Activated T-helper 17 cell treated with anti-CD3 and anti-CD28 coated beads, Interleukin-2, amount 50 U/mL, for 72 hours (primary cell): Measurements from ENCODE around the gene NFKB1. TPM values are rescaled to one million over a fixed set of nuclear protein-coding genes. Genes with fewer than 3 reads are reported as not detected.
"Not testable (repeated sequence)": the region's sequence is repeated elsewhere in the genome, so short reads cannot be mapped to it uniquely, and the experiment has no call there.

Source experiments
- ATAC-seq: fragments of 150-1000 bp; cut with Tn5 transposase; replicated peaks from 2 replicates; pipeline ENCODE4 v1.10.0; 2021; ENCODE audit warnings: mild to moderate bottlenecking, moderate library complexity
- H3K27ac Mint-ChIP-seq: one replicate; pipeline ENCODE4 v1.8.0; 2022; ENCODE audit warnings: mixed read lengths
- H3K27me3 Mint-ChIP-seq: one replicate; pipeline ENCODE4 v1.8.0; 2022; ENCODE audit warnings: mixed read lengths
- H3K36me3 Mint-ChIP-seq: one replicate; pipeline ENCODE4 v1.8.0; 2022; ENCODE audit warnings: low read depth, mild to moderate bottlenecking, mixed read lengths
- H3K4me1 Mint-ChIP-seq: one replicate; pipeline ENCODE4 v1.8.0; 2022; ENCODE audit warnings: mixed read lengths
- H3K4me3 Mint-ChIP-seq: one replicate; pipeline ENCODE4 v1.8.0; 2022; ENCODE audit warnings: mild to moderate bottlenecking, mixed read lengths
- H3K9me3 Mint-ChIP-seq: one replicate; pipeline ENCODE4 v1.8.0; 2022; ENCODE audit warnings: mixed read lengths
- total RNA-seq, 2 donors: library from RNA; stranded (reverse); gene quantifications; one replicate each; pipeline ENCODE4 v1.2.3, GENCODE V29; 2022

The NFKB1 gene
- 100 to 1,000 TPM; 103 to 110 TPM for total RNA-seq

GRCh38 chr4:102500696-102501446 is at the start of gene NFKB1:
Gene NFKB1, plus strand, starts transcription at chr4:102501359. Its CDS starts 24,160 bp downstream, at chr4:102525519.
- peak; percentile 71 for ATAC-seq
- peak within 1 kb of the TSS; percentile 83 for H3K27ac Mint-ChIP-seq
- no peaks in the 10 kb centered on the region for H3K27me3 Mint-ChIP-seq
- peak within 1 kb of the TSS; percentile 90 for H3K4me3 Mint-ChIP-seq
- peaks cover 21% of the 10 kb centered on the region for H3K4me1 Mint-ChIP-seq
- no peaks in the 10 kb centered on the region for H3K9me3 Mint-ChIP-seq
- H3K36me3 Mint-ChIP-seq: peaks cover 35% of the 10 kb centered on the region

GRCh38 chr4:102452854-102453253 is 48.3 kb upstream of the NFKB1 start:
- Mint-ChIP-seq H3K4me1 (peaks cover 3% of the 10 kb centered on the region), H3K27ac (no peak overlapping the region), H3K9me3 (no peaks in the 10 kb centered on the region), H3K27me3 (no peaks in the 10 kb centered on the region), H3K4me3 (no peak overlapping the region), H3K36me3 (no peaks in the 10 kb centered on the region)
- ATAC-seq: no peak

- no peaks in the 10 kb centered on the region for H3K9me3 Mint-ChIP-seq
- no peaks in the 10 kb centered on the region for H3K27me3 Mint-ChIP-seq
- no peaks in the 10 kb centered on the region for H3K36me3 Mint-ChIP-seq
- no peak for ATAC-seq
- no peak overlapping the region for H3K27ac Mint-ChIP-seq
- peaks cover 3% of the 10 kb centered on the region for H3K4me1 Mint-ChIP-seq
- H3K4me3 Mint-ChIP-seq: no peak overlapping the region
Observed at GRCh38 chr4:102453827-102454226, 47.3 kb upstream of the NFKB1 start.

- no peak for ATAC-seq
- Mint-ChIP-seq H3K27ac (no peak overlapping the region), H3K9me3 (no peaks in the 10 kb centered on the region), H3K36me3 (no peaks in the 10 kb centered on the region), H3K27me3 (no peaks in the 10 kb centered on the region), H3K4me1 (peaks cover 3% of the 10 kb centered on the region), H3K4me3 (no peak overlapping the region)
Observed at GRCh38 chr4:102454268-102454667, 46.9 kb upstream of the NFKB1 start.

- ATAC-seq: no peak
- no peak overlapping the region for H3K27ac Mint-ChIP-seq
- no peaks in the 10 kb centered on the region for H3K4me1 Mint-ChIP-seq
- no peak overlapping the region for H3K4me3 Mint-ChIP-seq
- H3K9me3 Mint-ChIP-seq: peaks cover 3% of the 10 kb centered on the region
- no peaks in the 10 kb centered on the region for H3K27me3 Mint-ChIP-seq
- no peaks in the 10 kb centered on the region for H3K36me3 Mint-ChIP-seq
Observed at GRCh38 chr4:102454981-102455685, 46.0 kb upstream of the NFKB1 start.

- no peaks in the 10 kb centered on the region for H3K27me3 Mint-ChIP-seq
- no peak overlapping the region for H3K27ac Mint-ChIP-seq
- no peak for ATAC-seq
- H3K4me1 Mint-ChIP-seq: no peaks in the 10 kb centered on the region
- H3K4me3 Mint-ChIP-seq: no peak overlapping the region
- no peaks in the 10 kb centered on the region for H3K36me3 Mint-ChIP-seq
- H3K9me3 Mint-ChIP-seq: peaks cover 5% of the 10 kb centered on the region
Observed at GRCh38 chr4:102455750-102456149, 45.4 kb upstream of the NFKB1 start.

- no peaks in the 10 kb centered on the region for H3K36me3 Mint-ChIP-seq
- peaks cover 5% of the 10 kb centered on the region for H3K4me1 Mint-ChIP-seq
- no peak overlapping the region for H3K4me3 Mint-ChIP-seq
- H3K9me3 Mint-ChIP-seq: no peaks in the 10 kb centered on the region
- no peak overlapping the region for H3K27ac Mint-ChIP-seq
- no peak for ATAC-seq
- H3K27me3 Mint-ChIP-seq: no peaks in the 10 kb centered on the region
Observed at GRCh38 chr4:102466298-102466697, 34.9 kb upstream of the NFKB1 start.

GRCh38 chr4:102469806-102470205 is 31.4 kb upstream of the NFKB1 start:
- no peak for ATAC-seq
- Mint-ChIP-seq H3K4me3 (no peak overlapping the region), H3K4me1 (peaks cover 5% of the 10 kb centered on the region), H3K36me3 (no peaks in the 10 kb centered on the region), H3K27me3 (no peaks in the 10 kb centered on the region), H3K27ac (no peak overlapping the region), H3K9me3 (no peaks in the 10 kb centered on the region)

GRCh38 chr4:102472441-102473013 is 28.6 kb upstream of the NFKB1 start:
- Mint-ChIP-seq H3K9me3 (peaks cover 8% of the 10 kb centered on the region), H3K27ac (no peak overlapping the region), H3K4me3 (no peak overlapping the region), H3K27me3 (no peaks in the 10 kb centered on the region), H3K36me3 (no peaks in the 10 kb centered on the region), H3K4me1 (peaks cover 5% of the 10 kb centered on the region)
- no peak for ATAC-seq

GRCh38 chr4:102473476-102473875 is 27.7 kb upstream of the NFKB1 start:
- H3K9me3 Mint-ChIP-seq: peaks cover 8% of the 10 kb centered on the region
- H3K4me1 Mint-ChIP-seq: peaks cover 5% of the 10 kb centered on the region
- no peak for ATAC-seq

GRCh38 chr4:102474736-102475504 is 26.2 kb upstream of the NFKB1 start:
- Mint-ChIP-seq H3K9me3 (peaks cover 19% of the 10 kb centered on the region), H3K4me3 (no peak overlapping the region), H3K27ac (peak overlapping the region; percentile 7), H3K36me3 (no peaks in the 10 kb centered on the region), H3K27me3 (no peaks in the 10 kb centered on the region), H3K4me1 (no peaks in the 10 kb centered on the region)
- ATAC-seq: no peak

More at GRCh38 chr4:102473476-102473875, 27.7 kb upstream of the NFKB1 start:
- Mint-ChIP-seq H3K27ac (no peak overlapping the region), H3K4me3 (no peak overlapping the region), H3K36me3 (no peaks in the 10 kb centered on the region), H3K27me3 (no peaks in the 10 kb centered on the region)

GRCh38 chr4:102477657-102478056 is 23.5 kb upstream of the NFKB1 start:
- Mint-ChIP-seq H3K4me3 (no peak overlapping the region), H3K9me3 (peaks cover 20% of the 10 kb centered on the region), H3K27me3 (no peaks in the 10 kb centered on the region), H3K4me1 (no peaks in the 10 kb centered on the region), H3K27ac (no peak overlapping the region), H3K36me3 (no peaks in the 10 kb centered on the region)
- ATAC-seq: no peak

- no peak for ATAC-seq
- Mint-ChIP-seq H3K4me1 (no peaks in the 10 kb centered on the region), H3K9me3 (peaks cover 20% of the 10 kb centered on the region), H3K36me3 (no peaks in the 10 kb centered on the region), H3K27me3 (no peaks in the 10 kb centered on the region), H3K27ac (no peak overlapping the region), H3K4me3 (no peak overlapping the region)
Observed at GRCh38 chr4:102478186-102478585, 23.0 kb upstream of the NFKB1 start.

GRCh38 chr4:102479832-102480231 is 21.3 kb upstream of the NFKB1 start:
- not testable (repeated sequence) for H3K27ac Mint-ChIP-seq, H3K36me3 Mint-ChIP-seq, H3K27me3 Mint-ChIP-seq, H3K4me1 Mint-ChIP-seq, H3K4me3 Mint-ChIP-seq, ATAC-seq
- H3K9me3 Mint-ChIP-seq: peaks cover 20% of the 10 kb centered on the region
